Kidney (tissue), 14 donors: ENCODE measurements around the gene UBC. TPM values are rescaled to one million over a fixed set of nuclear protein-coding genes. Genes with fewer than 3 reads are reported as not detected.

ENCODE experiments used
- DNase-seq, 5 donors: peaks; one replicate each; pipeline ENCODE4 v3.0.0-alpha.2; 2013 to 2020
- FAIRE-seq: peaks from 2 replicates; lab custom pipeline; 2012; peaks lifted over from hg19 to GRCh38; lab: Jason Lieb, UNC
- H3K27ac ChIP-seq, 2 donors: one replicate each; pipeline ENCODE4 v1.7.0; 2013; ENCODE audit warnings: low read depth in 2 of 2, low read length in 2 of 2, inconsistent platforms in 1 of 2
- H3K27me3 ChIP-seq: one replicate; pipeline ENCODE4 v1.7.1; 2013; ENCODE audit warnings: low read length, inconsistent platforms; ENCODE audit not compliant: control insufficient read depth, insufficient read depth
- H3K36me3 ChIP-seq, 3 donors: one replicate each; pipeline versions ENCODE4 v1.7.0 to v1.7.1; 2013; ENCODE audit warnings: low read length in 3 of 3, control low read depth in 1 of 3, inconsistent platforms in 1 of 3; ENCODE audit not compliant: insufficient read depth in 3 of 3, control insufficient read depth in 2 of 3
- H3K4me1 ChIP-seq, 3 donors: one replicate each; pipeline versions ENCODE4 v1.7.0 to v1.7.1; 2013; ENCODE audit warnings: low read length in 3 of 3, inconsistent platforms in 1 of 3, low read depth in 1 of 3; ENCODE audit not compliant: control insufficient read depth in 2 of 3, insufficient read depth in 2 of 3
- H3K4me3 ChIP-seq, 3 donors: one replicate each; pipeline versions ENCODE4 v1.7.0 to v1.8.1; 2013; ENCODE audit warnings: low read length in 3 of 3, control low read depth in 1 of 3, inconsistent platforms in 1 of 3
- H3K9ac ChIP-seq, 3 donors: one replicate each; pipeline versions ENCODE4 v1.7.0 to v1.7.1; 2013; ENCODE audit warnings: low read length in 3 of 3, control low read depth in 1 of 3, inconsistent platforms in 1 of 3
- H3K9me3 ChIP-seq, 3 donors: one replicate each; pipeline versions ENCODE4 v1.7.0 to v1.7.1; 2013; ENCODE audit warnings: low read length in 3 of 3, control low read depth in 1 of 3, inconsistent platforms in 1 of 3; ENCODE audit not compliant: control insufficient read depth in 2 of 3, insufficient read depth in 1 of 3
- intact Hi-C: fragments of 100-400 bp; cut with DNase I; formaldehyde crosslinking; loops from one replicate; pipeline ENCODE4 v1.11.1; 2022
- polyA plus RNA-seq: library from polyadenylated mRNA; stranded (reverse); fragments of 350-450 nt; fragmentation: Illumina TruSeq; extraction: RNeasy Lipid Tissue Mini Kit (QIAGEN cat#74804); gene quantifications from one replicate; pipeline ENCODE4 v1.2.3, GENCODE V29; 2014; ENCODE audit warnings: low read depth, low replicate concordance; ENCODE audit not compliant: insufficient read depth
- total RNA-seq: library from RNA; stranded (reverse); fragmentation: NEBNext Ultra II Directional; extraction: Animal tissue kit (Norgen Biotek cat#: 25700); gene quantifications from one replicate; pipeline ENCODE4 v1.2.1, GENCODE V29; 2021
- TF ChIP-seq, protein P1 (sequence below): IDR thresholded peaks from 3 replicates; pipeline ENCODE4 v1.5.1; 2012; ENCODE audit warnings: mild to moderate bottlenecking, moderate library complexity, borderline replicate concordance; ENCODE audit not compliant: insufficient read depth; ENCODE audit errors: extremely low read depth
- donor health status: control.
- donor health status: control.
- donor health status: control.
- donor health status: control.
- donor health status: control.
- donor health status: DM: yes; HTN: yes; CAD: no.
- donor health status: Normal renal cell carcinoma (clear cell type).

The UBC gene
- total and polyA plus RNA-seq, 2 donors from 2014 or later, result 952 to 1,132 TPM

DNA sequence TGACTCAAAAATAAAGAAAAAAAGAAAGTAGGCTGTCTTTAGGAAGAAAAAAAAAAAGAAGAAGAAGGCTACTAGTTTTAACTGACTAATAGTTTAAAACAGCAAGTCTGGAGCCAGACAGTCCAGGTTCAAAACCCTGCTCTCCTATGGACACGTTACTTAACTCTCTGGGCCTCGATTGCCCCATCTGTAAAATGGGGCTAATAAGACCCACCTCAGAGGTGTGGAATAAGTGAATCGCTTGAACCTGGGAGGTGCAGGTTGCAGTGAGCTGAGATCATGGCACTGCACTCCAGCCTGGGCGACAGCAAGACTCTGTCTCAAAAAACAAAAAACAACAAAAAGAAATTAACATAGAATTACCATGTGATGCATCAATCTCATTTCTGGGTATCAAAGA, 40.3 kb downstream of the UBC start:
- intact Hi-C loops, result no loop called here
- DNase-seq, result no peak

DNA sequence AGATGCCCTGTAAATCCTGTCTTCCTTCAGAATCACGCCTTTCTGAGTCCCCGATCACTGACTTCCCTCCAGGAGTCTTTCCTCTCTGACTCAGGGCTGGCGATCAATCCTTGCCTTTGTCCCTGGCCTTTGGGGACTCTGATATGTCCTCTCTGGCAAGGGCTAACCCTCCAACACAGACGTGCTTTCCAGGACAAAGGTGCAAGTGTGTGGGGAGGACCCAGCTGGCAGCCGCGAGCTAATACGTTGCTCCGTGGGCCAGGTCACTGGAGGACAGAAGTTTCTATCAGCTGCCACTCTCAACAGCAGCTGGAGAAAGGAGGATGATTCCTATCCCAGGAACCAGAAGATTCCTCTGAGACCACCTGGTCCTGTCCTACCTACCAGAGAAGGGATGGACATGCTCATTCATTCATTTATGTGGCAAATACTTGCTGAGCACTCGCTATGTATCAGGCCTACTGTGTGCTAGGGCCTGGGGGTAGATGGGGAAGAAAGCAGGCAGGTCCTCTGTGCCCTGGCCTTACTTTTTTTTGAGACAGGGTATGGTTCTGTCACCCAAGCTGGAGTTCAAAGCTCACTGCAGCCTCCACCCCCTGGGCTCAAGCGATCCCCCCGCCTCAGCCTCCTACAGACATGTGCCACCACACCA, 42.3 kb downstream of the UBC start:
- Histone ChIP-seq H3K4me3 (no peak overlapping the region), H3K27ac (no peak overlapping the region), H3K9me3 (no peaks in the 10 kb centered on the region), H3K27me3 (no peaks in the 10 kb centered on the region), H3K9ac (no peak overlapping the region), H3K4me1 (no peaks in the 10 kb centered on the region), H3K36me3 (no peaks in the 10 kb centered on the region)
- no peak for DNase-seq
- FAIRE-seq, result no peak
- TF ChIP-seq, protein P1, sequence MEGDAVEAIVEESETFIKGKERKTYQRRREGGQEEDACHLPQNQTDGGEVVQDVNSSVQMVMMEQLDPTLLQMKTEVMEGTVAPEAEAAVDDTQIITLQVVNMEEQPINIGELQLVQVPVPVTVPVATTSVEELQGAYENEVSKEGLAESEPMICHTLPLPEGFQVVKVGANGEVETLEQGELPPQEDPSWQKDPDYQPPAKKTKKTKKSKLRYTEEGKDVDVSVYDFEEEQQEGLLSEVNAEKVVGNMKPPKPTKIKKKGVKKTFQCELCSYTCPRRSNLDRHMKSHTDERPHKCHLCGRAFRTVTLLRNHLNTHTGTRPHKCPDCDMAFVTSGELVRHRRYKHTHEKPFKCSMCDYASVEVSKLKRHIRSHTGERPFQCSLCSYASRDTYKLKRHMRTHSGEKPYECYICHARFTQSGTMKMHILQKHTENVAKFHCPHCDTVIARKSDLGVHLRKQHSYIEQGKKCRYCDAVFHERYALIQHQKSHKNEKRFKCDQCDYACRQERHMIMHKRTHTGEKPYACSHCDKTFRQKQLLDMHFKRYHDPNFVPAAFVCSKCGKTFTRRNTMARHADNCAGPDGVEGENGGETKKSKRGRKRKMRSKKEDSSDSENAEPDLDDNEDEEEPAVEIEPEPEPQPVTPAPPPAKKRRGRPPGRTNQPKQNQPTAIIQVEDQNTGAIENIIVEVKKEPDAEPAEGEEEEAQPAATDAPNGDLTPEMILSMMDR, result no peak
- intact Hi-C loops, result no loop called here

More for the DNA sequence above, 40.3 kb downstream of the UBC start:
- Histone ChIP-seq H3K27ac (no peak overlapping the region), H3K36me3 (no peaks in the 10 kb centered on the region), H3K4me1 (no peaks in the 10 kb centered on the region), H3K4me3 (no peak overlapping the region), H3K9me3 (no peaks in the 10 kb centered on the region), H3K9ac (no peak overlapping the region), H3K27me3 (no peaks in the 10 kb centered on the region)
- TF ChIP-seq, protein P1, result no peak
- no peak for FAIRE-seq

DNA sequence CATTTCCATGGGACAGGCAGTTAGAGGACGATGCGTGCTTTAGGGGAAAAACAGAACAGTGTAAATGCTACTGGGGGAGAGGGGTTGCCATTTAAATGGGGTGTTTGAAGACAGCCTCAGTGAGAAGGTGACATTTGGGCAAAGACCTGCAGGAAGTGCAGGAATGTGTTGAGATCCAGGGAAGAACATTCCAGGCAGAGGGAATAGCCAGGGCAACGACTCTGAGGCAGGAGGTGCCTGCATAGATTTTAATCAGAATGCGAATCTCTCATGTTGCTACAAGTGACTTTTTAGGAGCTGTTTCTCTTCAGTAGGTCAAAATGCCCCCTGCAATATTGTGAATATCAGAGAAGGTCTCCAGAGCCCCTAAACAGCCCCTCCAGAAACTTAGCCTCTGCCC, 43.2 kb downstream of the UBC start:
- FAIRE-seq (no peak), DNase-seq (no peak)
- Histone ChIP-seq H3K9ac (no peak overlapping the region), H3K27ac (no peak overlapping the region), H3K4me1 (no peaks in the 10 kb centered on the region), H3K9me3 (no peaks in the 10 kb centered on the region), H3K4me3 (no peak overlapping the region), H3K27me3 (no peaks in the 10 kb centered on the region), H3K36me3 (no peaks in the 10 kb centered on the region)
- intact Hi-C loops, result no loop called here
- TF ChIP-seq, protein P1, result no peak

DNA sequence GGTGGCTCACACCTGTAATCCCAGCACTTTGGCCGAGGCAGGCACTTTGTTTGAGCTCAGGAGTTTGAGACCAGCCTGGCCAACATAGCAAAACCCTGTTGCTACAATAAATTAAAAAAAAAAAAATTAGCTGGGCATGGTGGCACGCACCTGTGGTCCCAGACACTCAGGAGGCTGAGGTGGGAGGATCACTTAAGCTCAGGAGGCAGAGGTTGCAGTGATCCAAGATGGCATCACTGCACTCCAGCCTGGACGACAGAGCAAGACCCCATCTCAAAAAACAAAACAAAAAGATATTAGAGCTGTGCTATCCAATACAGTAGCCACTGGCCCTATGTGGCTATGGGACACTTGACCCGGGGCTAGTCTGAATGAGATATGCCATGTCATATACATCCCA, 43.9 kb downstream of the UBC start:
- TF ChIP-seq, protein P1, result no peak
- Histone ChIP-seq H3K27ac (no peak overlapping the region), H3K4me3 (no peak overlapping the region), H3K9me3 (no peaks in the 10 kb centered on the region), H3K36me3 (no peaks in the 10 kb centered on the region), H3K27me3 (no peaks in the 10 kb centered on the region), H3K4me1 (no peaks in the 10 kb centered on the region), H3K9ac (no peak overlapping the region)
- intact Hi-C loops, result no loop called here
- DNase-seq, result no peak
- FAIRE-seq, result no peak
